GM19328 (cell line): Measurements from ENCODE around the gene PIMREG.
"Not testable (repeated sequence)": the region's sequence is repeated elsewhere in the genome, so short reads cannot be mapped to it uniquely, and the experiment has no call there.

Experiments
- ATAC-seq: cut with Tn5 transposase; IDR thresholded peaks from one replicate; pipeline ENCODE4 v1.9.1; 2021; ENCODE audit warnings: mild to moderate bottlenecking, moderate library complexity; ENCODE audit not compliant: unreplicated experiment

PIMREG gene

GRCh38 chr17:6476076-6476809 is 32.0 kb downstream of the PIMREG start:
- no peak for ATAC-seq

- ATAC-seq = no peak
Observed at GRCh38 chr17:6476810-6477179, 32.5 kb downstream of the PIMREG start.

GRCh38 chr17:6477831-6478383 is 33.7 kb downstream of the PIMREG start:
- no peak for ATAC-seq

- ATAC-seq = no peak
Observed at GRCh38 chr17:6478486-6478885, 34.2 kb downstream of the PIMREG start.

GRCh38 chr17:6479622-6480302 is 35.5 kb downstream of the PIMREG start:
- no peak for ATAC-seq

GRCh38 chr17:6480303-6480675 is 36.0 kb downstream of the PIMREG start:
- ATAC-seq = no peak

GRCh38 chr17:6482105-6482455 is 37.8 kb downstream of the PIMREG start:
- no peak for ATAC-seq

- ATAC-seq = not testable (repeated sequence)
Observed at GRCh38 chr17:6482796-6483195, 38.5 kb downstream of the PIMREG start.

- ATAC-seq = no peak
Observed at GRCh38 chr17:6483507-6483906, 39.3 kb downstream of the PIMREG start.

GRCh38 chr17:6485646-6486412 is 41.6 kb downstream of the PIMREG start:
- ATAC-seq = no peak

GRCh38 chr17:6487251-6488007 is 43.2 kb downstream of the PIMREG start:
- no peak for ATAC-seq

GRCh38 chr17:6488008-6488539 is 43.8 kb downstream of the PIMREG start:
- no peak for ATAC-seq

- ATAC-seq = no peak
Observed at GRCh38 chr17:6489016-6489550, 44.8 kb downstream of the PIMREG start.

GRCh38 chr17:6491071-6491700 is 46.9 kb downstream of the PIMREG start:
- no peak for ATAC-seq

GRCh38 chr17:6492892-6493674 is 48.8 kb downstream of the PIMREG start:
- ATAC-seq = no peak

GRCh38 chr17:6494239-6494941 is 50.1 kb downstream of the PIMREG start:
- no peak for ATAC-seq

- ATAC-seq = no peak
Observed at GRCh38 chr17:6495450-6496115, 51.3 kb downstream of the PIMREG start.

- ATAC-seq = no peak
Observed at GRCh38 chr17:6496116-6496481, 51.8 kb downstream of the PIMREG start.
